Right lung (tissue), 5 donors: ENCODE data around the gene XRRA1. TPM values are rescaled to one million over a fixed set of nuclear protein-coding genes. Genes with fewer than 3 reads are reported as not detected.
"Not testable (repeated sequence)": the region's sequence is repeated elsewhere in the genome, so short reads cannot be mapped to it uniquely, and the experiment has no call there.

Source experiments
- DNase-seq, 2 donors: peaks; one replicate each; pipeline ENCODE4 v3.0.0-alpha.2; 2013
- polyA plus RNA-seq, 5 donors: library from polyadenylated mRNA; unstranded; fragments of 120-200 nt; gene quantifications; one replicate each; pipeline versions ENCODE4 v1.2.1 to v1.2.3, GENCODE V29; 2013; ENCODE audit warnings: inconsistent platforms in 1 of 5, low replicate concordance in 1 of 5; ENCODE audit not compliant: insufficient read length in 5 of 5, insufficient read depth in 1 of 5

The XRRA1 gene
- polyA plus RNA-seq, 5 donors: 13.0 to 19.3 (median 17.5) TPM

DNA sequence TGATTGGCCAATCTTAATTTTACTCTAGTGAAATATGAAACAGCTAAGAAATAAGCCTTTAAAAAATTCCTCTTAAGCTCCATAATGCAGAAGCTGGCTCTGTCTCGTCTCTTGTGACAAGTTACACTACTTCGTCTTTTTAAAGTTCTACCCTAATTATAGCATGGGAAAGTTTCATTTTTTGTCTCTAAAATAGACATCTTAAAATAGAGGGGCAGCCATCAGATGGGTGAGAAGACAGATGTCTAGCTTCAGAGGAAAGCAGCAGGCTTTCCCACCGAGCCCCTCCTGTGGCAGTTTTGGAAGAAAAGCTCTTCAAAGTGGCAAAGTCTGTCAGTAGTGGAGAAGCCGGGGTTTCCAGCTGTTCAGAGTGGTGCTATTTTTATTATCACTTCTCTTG, 39.5 kb downstream of the XRRA1 start:
- no peak for DNase-seq

DNA sequence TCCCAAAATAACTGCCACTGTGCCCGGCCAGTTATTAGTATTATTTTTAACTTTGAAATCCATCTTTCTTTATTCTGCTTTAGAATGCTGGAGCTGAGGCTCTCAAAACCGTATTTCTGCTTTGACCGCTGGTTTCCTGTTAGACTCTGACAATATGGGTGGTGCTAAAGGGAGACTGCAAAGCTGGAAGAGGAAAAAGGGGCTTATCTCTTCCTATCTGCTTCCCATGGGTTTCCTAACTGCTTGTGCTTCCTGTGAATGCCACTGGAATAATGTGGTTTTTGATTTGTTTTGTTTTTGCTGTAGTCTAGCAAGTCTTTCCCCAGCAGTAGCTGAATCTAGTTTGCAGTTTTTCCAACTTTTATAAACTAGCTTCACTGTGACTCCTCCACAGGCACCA, 43.6 kb downstream of the XRRA1 start:
- DNase-seq: no peak

GRCh38 chr11:74902342-74902741, 46.5 kb downstream of the XRRA1 start:
- DNase-seq: no peak

- no peak for DNase-seq
Measured at GRCh38 chr11:74896311-74896710, 52.6 kb downstream of the XRRA1 start.

- no peak for DNase-seq
Measured at GRCh38 chr11:74895340-74896116, 53.4 kb downstream of the XRRA1 start.

- not testable (repeated sequence) for DNase-seq
Measured at GRCh38 chr11:74893015-74893414, 55.9 kb downstream of the XRRA1 start.

DNA sequence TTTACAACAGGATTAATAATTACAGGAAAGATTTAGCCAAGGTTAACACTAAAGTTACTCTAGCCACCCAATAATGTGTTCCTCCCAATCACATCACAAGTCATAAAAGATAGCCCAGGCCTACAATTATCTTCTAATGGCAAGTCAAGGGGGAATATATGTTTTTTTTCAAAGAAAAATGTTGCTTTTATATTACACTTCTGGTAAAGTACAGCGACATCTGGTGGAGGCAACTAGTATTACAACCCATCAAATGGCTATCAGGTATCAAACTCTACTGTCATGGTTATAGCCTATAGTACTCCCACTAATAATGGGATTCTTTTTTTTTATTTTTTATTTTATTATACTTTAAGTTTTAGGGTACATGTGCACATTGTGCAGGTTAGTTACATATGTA, 71.8 kb downstream of the XRRA1 start:
- no peak for DNase-seq

DNA sequence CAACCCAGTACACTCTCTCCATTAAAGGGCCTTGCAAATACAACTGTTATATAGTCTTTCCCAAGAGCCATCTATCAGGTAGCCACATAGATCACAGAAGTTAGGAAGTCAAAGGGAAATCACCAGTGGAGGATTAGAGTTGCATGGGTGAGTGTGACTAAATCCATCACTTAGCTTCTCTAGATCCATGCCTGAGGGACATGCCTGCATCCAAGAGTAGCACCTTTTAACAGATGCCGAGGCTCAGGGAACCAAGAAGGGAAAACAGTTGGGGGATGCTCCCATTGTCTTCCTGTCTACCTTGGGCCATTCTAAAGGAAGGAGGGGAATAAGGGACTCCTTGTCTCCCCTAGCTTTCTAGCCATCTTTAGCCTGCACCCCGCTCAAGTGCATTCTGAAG, 77.9 kb downstream of the XRRA1 start:
- no peak for DNase-seq

DNA sequence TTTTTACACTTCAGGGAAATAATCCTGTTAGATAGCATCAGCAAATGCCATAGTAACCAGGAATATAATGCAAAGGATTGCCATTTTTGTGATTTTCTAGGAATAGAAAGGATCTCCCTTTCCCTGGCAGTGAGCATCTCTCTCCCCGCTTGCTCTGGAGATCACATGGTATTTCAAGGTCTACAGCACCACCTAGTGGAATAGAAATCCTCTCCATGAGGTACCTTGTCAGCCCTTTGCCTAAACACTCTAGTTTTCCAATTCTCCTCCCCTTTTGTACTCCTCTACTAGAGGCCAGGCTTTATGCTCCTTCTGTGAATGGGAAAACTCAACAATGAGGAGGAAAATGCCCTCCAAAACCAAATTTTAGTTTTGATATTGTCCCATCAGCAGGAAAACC, 78.4 kb downstream of the XRRA1 start:
- DNase-seq: no peak

DNA sequence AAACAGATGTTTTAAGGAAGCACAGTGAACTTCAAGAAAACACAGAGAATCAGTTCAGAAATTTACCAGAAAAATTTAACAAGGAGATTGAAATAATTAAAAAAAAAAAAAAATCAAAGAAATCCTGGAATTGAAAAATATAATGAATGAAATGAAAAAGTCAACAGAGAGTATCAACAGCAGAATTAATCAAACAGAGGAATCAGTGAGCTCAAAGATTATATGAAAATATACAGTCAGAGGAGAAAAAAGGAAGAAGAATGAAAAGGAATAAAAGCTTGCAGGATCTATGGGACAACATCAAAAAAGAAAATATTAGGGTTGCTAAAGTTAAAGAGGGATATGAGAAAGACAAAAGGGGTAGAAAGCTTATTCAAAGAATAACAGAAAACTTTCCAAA, 82.3 kb downstream of the XRRA1 start:
- no peak for DNase-seq

- no peak for DNase-seq
Measured at GRCh38 chr11:74863410-74863809, 85.5 kb downstream of the XRRA1 start.

DNA sequence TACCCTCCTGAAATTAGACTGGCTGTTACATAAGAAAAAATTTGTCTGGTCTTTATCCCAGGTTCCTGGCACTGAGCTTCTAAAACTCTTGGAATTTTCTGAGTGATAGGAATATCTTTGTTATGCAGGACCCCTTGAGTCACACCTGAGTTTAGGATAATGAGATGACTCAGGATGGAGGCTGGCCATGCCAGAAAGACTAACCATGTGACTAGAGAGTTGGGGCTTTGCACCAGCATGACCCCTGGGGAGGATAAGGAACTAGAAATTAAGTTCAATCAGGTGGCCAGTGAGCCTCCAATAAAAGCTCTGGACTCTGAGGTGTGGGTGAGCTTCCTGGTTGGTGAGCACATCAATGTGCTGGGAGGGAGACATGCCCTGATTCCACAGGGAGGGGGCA, 88.1 kb downstream of the XRRA1 start:
- no peak for DNase-seq

GRCh38 chr11:74853223-74853622, 95.7 kb downstream of the XRRA1 start:
- DNase-seq: no peak

GRCh38 chr11:74849525-74850391, 99.1 kb downstream of the XRRA1 start:
- DNase-seq: no peak

GRCh38 chr11:74847895-74848294, 101.0 kb downstream of the XRRA1 start:
- no peak for DNase-seq

GRCh38 chr11:74847395-74847794, 101.5 kb downstream of the XRRA1 start:
- DNase-seq: no peak

DNA sequence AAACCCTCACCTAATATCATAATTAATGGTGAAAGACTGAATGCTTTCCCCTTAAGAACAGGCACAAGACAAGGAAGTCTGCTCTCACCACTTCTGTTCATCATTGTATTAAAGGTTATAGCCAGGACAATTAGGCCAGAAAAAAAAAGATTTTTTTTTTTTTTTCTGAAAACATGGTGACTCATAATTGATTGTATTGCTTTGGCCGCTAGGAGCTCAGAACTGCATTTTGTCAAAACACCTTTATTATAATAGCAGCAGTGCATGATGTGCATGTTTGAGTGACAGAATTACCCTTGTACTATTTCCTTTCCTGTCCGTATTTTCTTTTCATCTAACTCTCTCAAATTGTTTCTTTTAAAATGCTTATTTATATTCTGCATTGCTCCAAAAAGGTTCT, 102.1 kb downstream of the XRRA1 start:
- no peak for DNase-seq

GRCh38 chr11:74845978-74846517, 102.8 kb downstream of the XRRA1 start:
- DNase-seq: no peak

GRCh38 chr11:74844865-74845264, 104.0 kb downstream of the XRRA1 start:
- DNase-seq: no peak

GRCh38 chr11:74844072-74844471, 104.8 kb downstream of the XRRA1 start:
- DNase-seq: no peak

DNA sequence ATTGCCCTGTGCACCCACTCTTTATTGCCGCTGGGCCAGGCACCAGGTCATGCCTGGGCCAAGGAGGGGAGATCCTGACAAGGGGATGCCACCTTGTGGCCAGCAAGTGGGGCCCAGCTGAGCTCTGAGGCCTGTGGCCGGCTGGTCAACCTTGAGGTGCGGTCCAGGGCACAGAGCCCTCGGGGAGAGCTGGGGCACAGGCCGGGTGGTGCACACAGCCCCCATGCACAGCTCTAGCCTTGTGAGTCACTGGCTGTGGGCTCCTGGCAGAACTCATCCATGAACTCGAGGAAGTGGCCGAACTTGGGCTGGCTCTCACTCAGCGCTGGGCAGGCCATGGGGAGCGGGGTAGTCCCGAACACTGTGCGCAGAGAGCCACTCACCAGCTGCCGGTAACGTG, 105.9 kb downstream of the XRRA1 start:
- DNase-seq: no peak

- no peak for DNase-seq
Measured at GRCh38 chr11:74840486-74840885, 108.4 kb downstream of the XRRA1 start.

GRCh38 chr11:74839971-74840370, 108.9 kb downstream of the XRRA1 start:
- no peak for DNase-seq
